Stomach (tissue), 19 donors: ENCODE measurements around the gene FOXD4L3. TPM values are rescaled to one million over a fixed set of nuclear protein-coding genes. Genes with fewer than 3 reads are reported as not detected.
"Not testable (repeated sequence)": the region's sequence is repeated elsewhere in the genome, so short reads cannot be mapped to it uniquely, and the experiment has no call there.

ENCODE experiments used
- DNase-seq, 2 donors: peaks; one replicate each; pipeline versions ENCODE4 v3.0.0 to v3.0.0-alpha.2; 2013 to 2019
- H3K27ac ChIP-seq, 5 donors: fragments of 200-600 bp in 4 of 5; sonication (generic) in 4 of 5; one replicate each; pipeline ENCODE4 v1.5.1; 2013 to 2019; ENCODE audit warnings: mild to moderate bottlenecking in 1 of 5, moderate library complexity in 1 of 5
- H3K27me3 ChIP-seq, 3 donors: fragments of 200-600 bp; sonication (generic); one replicate each; pipeline ENCODE4 v1.5.1; 2017 to 2019; ENCODE audit warnings: mixed run types in 1 of 3
- H3K36me3 ChIP-seq, 4 donors: fragments of 200-600 bp; sonication (generic); 1 replicate in 3 of 4; 2 replicates in 1 of 4; pipeline ENCODE4 v1.5.1; 2016 to 2019
- H3K4me1 ChIP-seq, 4 donors: fragments of 200-600 bp; sonication (generic); one replicate each; pipeline ENCODE4 v1.5.1; 2016 to 2019
- H3K4me3 ChIP-seq, 4 donors: fragments of 200-600 bp; sonication (generic) in 3 of 4; one replicate each; pipeline ENCODE4 v1.5.1; 2016 to 2019; ENCODE audit warnings: mild to moderate bottlenecking in 1 of 4
- H3K9me3 ChIP-seq, 4 donors: fragments of 200-600 bp; sonication (generic); one replicate each; pipeline ENCODE4 v1.5.1; 2016 to 2019
- WGBS, 5 donors: extraction: QIAGEN DNeasy Blood & Tissue Kit in 3 of 5; methylation state at CpG; one replicate each; pipeline versions ENCODE4 v1.1.5 to v1.1.7; 2013 to 2018; 5-methylcytosine and 5-hydroxymethylcytosine counted together
- intact Hi-C: fragments of 100-400 bp; cut with DNase I; formaldehyde crosslinking; loops from one replicate; pipeline ENCODE4 v1.15.1; 2023; ENCODE audit warnings: low total_unique reads
- long read RNA-seq, 10 donors: transcript quantifications; one replicate each; lab custom pipeline, GENCODE V29; 2026
- polyA plus RNA-seq, 3 donors: library from polyadenylated mRNA; stranded (reverse); fragments of 200-250 nt; gene quantifications; one replicate each; pipeline ENCODE4 v1.2.3, GENCODE V29; 2013
- total RNA-seq, 5 donors: library from RNA; depleted of rRNA; stranded (reverse); fragments of >200 nt; gene quantifications; one replicate each; pipeline versions ENCODE4 v1.1.0 to v1.2.3, GENCODE V29; 2014 to 2016
- donor health status: healthy with polysubstance abuse.
- donor health status: Bipolar disorder and iron deficiency.
- donor health status: healthy.

FOXD4L3 gene
- total RNA-seq, result not detected
- polyA plus RNA-seq, result not detected
- long read RNA-seq, donor 1, result 0 reads
- long read RNA-seq, donor 2, result 0 reads
- long read RNA-seq, donor 3, result 0 reads
- long read RNA-seq, donor 4, result 0 reads
- long read RNA-seq, donor 5, partial matches to known transcripts, result 0 of 2 reads
- long read RNA-seq, donor 5, other reads (novel, unspliced or antisense), result 0 of 2 reads
- long read RNA-seq, donor 6, result 0 reads
- long read RNA-seq, donor 7, partial matches to known transcripts, result 0 of 1 reads
- long read RNA-seq, donor 7, other reads (novel, unspliced or antisense), result 0 of 1 reads
- long read RNA-seq, donor 8, result 0 reads
- long read RNA-seq, donor 9, partial matches to known transcripts, result 0 of 1 reads
- long read RNA-seq, donor 9, other reads (novel, unspliced or antisense), result 0 of 1 reads
- long read RNA-seq, donor 10, result 0 reads

DNA sequence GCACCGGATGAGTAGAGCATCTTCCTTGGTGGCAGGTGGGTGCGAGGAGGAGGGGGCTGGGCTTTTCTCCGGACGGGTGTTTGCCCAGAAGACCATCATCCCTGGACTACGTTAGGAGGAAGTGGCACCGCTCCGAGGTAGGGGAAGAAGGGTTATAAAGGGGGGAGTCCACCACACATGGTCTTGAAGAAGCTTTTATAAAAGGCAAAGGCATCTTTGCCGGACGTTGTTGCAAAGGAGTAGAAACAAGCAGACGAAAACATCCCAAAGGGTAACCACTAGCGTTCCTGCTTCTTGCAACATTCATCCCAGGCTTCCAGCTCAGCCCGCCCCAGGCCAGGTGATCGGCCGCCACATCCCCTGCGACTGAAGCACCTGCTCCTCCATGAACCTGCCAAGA, at the start of gene FOXD4L3:
Gene FOXD4L3 (plus strand): TSS at position 301 of the 400 bp plus-strand sequence. CDS start 85 bp downstream, at position 386.
- DNase-seq, intact Hi-C loops, H3K4me3 ChIP-seq, H3K9me3 ChIP-seq, H3K27ac ChIP-seq, H3K36me3 ChIP-seq, H3K4me1 ChIP-seq: not testable (repeated sequence)
- 6 to 17% methylated on average over 3 to 4 of the region's 15 CpGs; no CpG with 5 or more reads in 3 of the 5 donors for WGBS, 5 donors
- peaks cover 0 to 13% (median under 1%) of the 10 kb centered on the region in 3 donors for H3K27me3 ChIP-seq

GRCh38 chr9:68281041-68281440, 21.6 kb upstream of the FOXD4L3 start:
- H3K4me3 ChIP-seq, H3K4me1 ChIP-seq, H3K36me3 ChIP-seq, H3K27me3 ChIP-seq, DNase-seq, intact Hi-C loops, H3K27ac ChIP-seq, H3K9me3 ChIP-seq: not testable (repeated sequence)
- WGBS, 5 donors, result 92 to 100% (median 96%) methylated on average over 7 to 14 of the region's 16 CpGs

DNA sequence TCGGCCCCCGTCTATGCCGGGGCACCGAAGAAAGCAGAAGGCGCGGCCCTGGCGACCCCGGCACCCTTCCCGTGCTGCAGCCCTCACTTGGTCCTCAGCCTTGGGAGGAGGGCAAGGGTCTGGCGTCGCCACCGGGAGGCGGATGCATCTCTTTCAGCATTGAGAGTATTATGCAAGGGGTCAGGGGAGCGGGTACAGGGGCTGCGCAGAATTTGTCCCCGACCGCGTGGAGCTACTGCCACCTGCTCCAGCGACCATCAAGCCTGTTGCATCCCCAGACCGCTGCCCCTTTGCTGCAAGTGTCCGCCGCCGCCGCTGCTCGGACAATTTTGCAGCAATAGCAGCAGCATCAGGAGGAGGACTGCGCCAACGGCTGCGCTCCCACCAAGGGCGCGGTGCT, 1.1 kb downstream of the FOXD4L3 start:
- H3K36me3 ChIP-seq, intact Hi-C loops, DNase-seq, H3K4me3 ChIP-seq, H3K9me3 ChIP-seq, H3K27ac ChIP-seq, H3K4me1 ChIP-seq: not testable (repeated sequence)
- WGBS, 5 donors, result 2 to 10% methylated on average over 6 to 7 of the region's 30 CpGs; no CpG with 5 or more reads in 3 of the 5 donors
- H3K27me3 ChIP-seq, result peaks cover 0 to 16% (median 3%) of the 10 kb centered on the region in 3 donors

- 1 to 17% (median 13%) methylated on average over 6 to 7 of the region's 21 CpGs; no CpG with 5 or more reads in 2 of the 5 donors for WGBS, 5 donors
- H3K4me1 ChIP-seq, H3K9me3 ChIP-seq, intact Hi-C loops, H3K27ac ChIP-seq, H3K4me3 ChIP-seq, DNase-seq, H3K36me3 ChIP-seq: not testable (repeated sequence)
- H3K27me3 ChIP-seq, result peaks cover 0 to 16% (median 3%) of the 10 kb centered on the region in 3 donors
Measured at GRCh38 chr9:68304212-68304611, 1.5 kb downstream of the FOXD4L3 start.

GRCh38 chr9:68304777-68305176, 2.1 kb downstream of the FOXD4L3 start:
- H3K4me1 ChIP-seq, DNase-seq, H3K4me3 ChIP-seq, H3K27ac ChIP-seq, intact Hi-C loops, H3K9me3 ChIP-seq, H3K36me3 ChIP-seq: not testable (repeated sequence)
- 12 to 35% (median 20%) methylated on average over 2 to 3 of the region's 4 CpGs for WGBS, 5 donors
- peaks cover 0 to 16% (median 3%) of the 10 kb centered on the region in 3 donors for H3K27me3 ChIP-seq

DNA sequence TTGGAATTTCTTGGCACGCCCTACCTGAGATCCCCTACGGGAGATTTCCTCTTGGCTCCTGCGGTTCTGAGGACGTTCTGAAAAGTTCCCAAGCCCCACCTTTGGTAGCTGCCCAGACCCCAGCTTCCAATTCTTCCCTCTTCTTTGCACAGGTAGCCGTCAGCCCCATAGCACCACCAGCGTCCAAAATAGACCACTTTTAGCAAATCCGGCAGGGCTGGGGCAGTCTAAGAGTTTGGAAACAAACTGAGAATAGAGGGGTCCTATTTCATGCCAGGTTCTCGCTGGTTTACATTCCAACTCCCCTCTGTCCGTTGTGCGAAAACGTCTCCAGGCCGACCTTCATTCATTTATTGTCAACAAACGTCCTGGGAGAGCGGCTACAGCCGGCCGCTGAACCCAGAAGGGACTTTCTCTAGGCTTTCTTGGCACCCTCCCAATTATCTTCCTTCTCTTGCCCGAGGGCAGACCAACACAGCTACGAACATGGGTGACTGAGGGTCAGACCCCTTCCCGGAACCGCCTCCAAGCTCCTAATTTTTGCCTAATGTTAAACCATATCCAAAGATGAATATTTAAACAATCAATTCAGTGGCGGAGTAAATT, 3.1 kb downstream of the FOXD4L3 start:
- H3K4me1 ChIP-seq, H3K36me3 ChIP-seq, H3K4me3 ChIP-seq, H3K9me3 ChIP-seq, H3K27ac ChIP-seq, intact Hi-C loops, DNase-seq: not testable (repeated sequence)
- H3K27me3 ChIP-seq, result peaks cover 0 to 16% (median 3%) of the 10 kb centered on the region in 3 donors
- whole genome bisulfite sequencing, 5 donors, result 26 to 34% (median 32%) methylated on average over 7 to 11 of the region's 21 CpGs

DNA sequence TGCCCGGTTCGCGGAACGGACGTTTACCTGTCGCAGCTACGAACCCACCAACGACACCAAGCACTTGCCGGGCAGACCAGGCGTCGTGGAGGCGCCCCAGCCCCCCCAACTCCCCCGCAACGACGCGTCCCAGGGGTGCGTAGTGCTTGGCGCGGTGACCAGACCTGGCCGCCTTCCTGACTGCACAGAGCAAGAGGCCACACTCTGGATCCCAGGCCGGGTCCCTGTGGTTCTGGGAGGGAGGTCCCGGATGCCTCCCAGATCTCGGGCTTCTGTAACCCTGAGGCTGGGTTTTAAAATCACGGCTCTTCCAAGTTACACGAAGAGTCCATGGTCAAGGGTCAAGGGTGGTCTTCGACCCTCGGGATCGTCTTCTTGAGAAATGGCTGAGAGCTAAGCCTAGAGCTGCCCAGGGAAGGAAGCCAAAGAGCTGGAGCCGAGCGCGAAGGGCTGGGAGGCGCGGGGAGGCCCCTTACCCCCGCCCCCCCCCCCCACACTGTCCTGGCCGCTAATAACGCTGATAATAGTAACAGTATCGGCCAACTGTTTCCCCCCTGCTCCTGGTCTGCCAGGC, 3.8 kb downstream of the FOXD4L3 start:
- H3K27ac ChIP-seq, H3K36me3 ChIP-seq, H3K4me1 ChIP-seq, intact Hi-C loops, H3K9me3 ChIP-seq, DNase-seq, H3K4me3 ChIP-seq: not testable (repeated sequence)
- WGBS, 5 donors, result 11 to 40% (median 13%) methylated on average over 4 to 27 of the region's 37 CpGs
- H3K27me3 ChIP-seq, result peaks cover 0 to 16% (median 3%) of the 10 kb centered on the region in 3 donors

DNA sequence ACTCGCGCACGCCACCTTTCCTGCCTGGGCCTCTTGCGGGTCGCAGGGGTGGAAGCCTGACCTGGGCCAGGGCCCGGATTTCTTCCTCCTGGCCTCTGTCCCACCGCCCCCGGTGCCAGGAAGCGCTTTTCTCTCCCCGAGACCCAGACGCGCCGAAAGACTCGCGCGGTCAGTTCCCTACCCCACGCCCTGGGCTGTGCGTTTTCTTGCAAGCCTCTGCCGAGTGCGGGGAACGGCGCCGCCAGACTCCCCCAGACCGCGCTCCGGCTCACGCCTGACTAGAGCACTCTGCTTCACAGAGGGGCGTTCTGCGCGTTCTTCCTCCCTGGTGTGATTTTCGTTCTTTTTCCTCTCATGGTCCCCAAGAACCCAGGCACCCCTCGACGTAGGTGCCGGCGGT, 4.5 kb downstream of the FOXD4L3 start:
- intact Hi-C loops, H3K9me3 ChIP-seq, H3K27ac ChIP-seq, DNase-seq, H3K4me1 ChIP-seq, H3K36me3 ChIP-seq, H3K4me3 ChIP-seq: not testable (repeated sequence)
- H3K27me3 ChIP-seq, result peaks cover 0 to 16% (median 3%) of the 10 kb centered on the region in 3 donors
- 28 to 41% (median 33%) methylated on average over 13 to 18 of the region's 35 CpGs; no CpG with 5 or more reads in 1 of the 5 donors for WGBS, 5 donors

DNA sequence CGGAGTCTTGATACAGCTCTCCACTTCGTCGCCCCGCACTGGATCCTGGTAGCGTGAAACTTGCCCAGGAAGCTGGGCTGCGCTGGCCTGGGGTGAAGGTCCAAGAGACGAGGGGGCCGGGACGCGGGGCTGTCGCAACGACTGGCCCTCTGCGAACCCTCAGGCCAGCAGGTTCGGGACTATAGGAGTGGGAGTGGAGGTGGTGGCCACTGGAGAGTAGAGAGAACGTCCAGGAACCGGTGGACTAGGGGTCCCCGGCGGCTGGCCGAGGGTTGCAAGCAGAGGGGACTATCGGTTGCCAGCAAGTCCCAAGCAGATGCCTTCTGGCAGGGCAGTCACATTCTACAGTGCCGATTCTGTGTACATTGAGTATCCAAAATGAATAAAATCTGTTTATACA, 5.0 kb downstream of the FOXD4L3 start:
- H3K9me3 ChIP-seq, intact Hi-C loops, H3K27ac ChIP-seq, H3K4me3 ChIP-seq, H3K36me3 ChIP-seq, DNase-seq, H3K4me1 ChIP-seq: not testable (repeated sequence)
- 19 to 38% (median 26%) methylated on average over 8 to 17 of the region's 21 CpGs for WGBS, 5 donors
- H3K27me3 ChIP-seq, result peaks cover 0 to 16% (median 3%) of the 10 kb centered on the region in 3 donors

DNA sequence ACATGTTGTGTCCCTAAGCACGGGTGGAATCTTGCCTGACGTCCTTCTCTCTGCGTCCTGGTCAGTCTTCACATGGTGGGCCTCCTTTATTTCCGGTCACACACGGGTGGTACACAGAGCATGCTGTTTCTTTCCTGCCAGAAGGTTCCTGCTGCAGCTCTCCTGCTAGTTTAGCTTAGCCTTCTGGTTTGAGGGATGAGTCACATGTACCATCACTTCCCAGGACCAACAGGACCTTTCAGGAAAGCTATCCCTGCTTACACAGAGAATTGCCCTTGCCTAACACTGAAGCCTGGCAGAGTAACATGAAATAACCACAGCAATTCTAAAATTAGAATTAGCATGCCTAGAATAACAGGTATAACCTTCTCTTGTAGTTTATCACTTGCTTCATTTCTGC, 8.5 kb downstream of the FOXD4L3 start:
- DNase-seq, H3K4me1 ChIP-seq, H3K4me3 ChIP-seq, intact Hi-C loops, H3K9me3 ChIP-seq, H3K27ac ChIP-seq, H3K36me3 ChIP-seq: not testable (repeated sequence)
- no CpG with 5 or more reads among the region's 5 CpGs for WGBS, 5 donors
- peaks cover 0 to 10% (median 3%) of the 10 kb centered on the region in 3 donors for H3K27me3 ChIP-seq

GRCh38 chr9:68318209-68318608, 15.5 kb downstream of the FOXD4L3 start:
- H3K4me1 ChIP-seq, H3K9me3 ChIP-seq, DNase-seq, intact Hi-C loops, H3K36me3 ChIP-seq, H3K27me3 ChIP-seq, H3K27ac ChIP-seq, H3K4me3 ChIP-seq: not testable (repeated sequence)
- WGBS, 5 donors, result 66 to 74% (median 70%) methylated on average over 9 to 10 of the region's 10 CpGs
